IPS-20b (cell line): ENCODE measurements around the gene CDC42EP1.

Experiments
- H3K27ac ChIP-seq: one replicate; pipeline ENCODE4 v1.5.1; 2013; ENCODE audit warnings: low read length
- H3K27me3 ChIP-seq: 2 replicates; pipeline ENCODE4 v1.6.1; 2013; ENCODE audit warnings: mild to moderate bottlenecking, low read length, inconsistent platforms; ENCODE audit not compliant: insufficient read depth
- H3K36me3 ChIP-seq: 2 replicates; pipeline ENCODE4 v1.6.1; 2013; ENCODE audit warnings: low read depth, mild to moderate bottlenecking, inconsistent platforms, low read length, moderate library complexity; ENCODE audit not compliant: insufficient read depth
- H3K4me1 ChIP-seq: 2 replicates; pipeline ENCODE4 v1.6.1; 2013; ENCODE audit warnings: mild to moderate bottlenecking, control low read depth, inconsistent platforms, low read length, moderate library complexity; ENCODE audit not compliant: insufficient read depth
- H3K4me3 ChIP-seq: 2 replicates; pipeline ENCODE4 v1.5.1; 2013; ENCODE audit warnings: mild to moderate bottlenecking, low read length, inconsistent platforms
- H3K9ac ChIP-seq: 2 replicates; pipeline ENCODE4 v1.6.1; 2013; ENCODE audit warnings: low read depth, mild to moderate bottlenecking, inconsistent platforms, low read length, moderate library complexity
- H3K9me3 ChIP-seq: 2 replicates; pipeline ENCODE4 v1.6.1; 2013; ENCODE audit warnings: mild to moderate bottlenecking, low read depth, low read length, inconsistent platforms; ENCODE audit not compliant: insufficient read depth

Gene CDC42EP1

GRCh38 chr22:37552524-37553163, 7.6 kb upstream of the CDC42EP1 start:
- Histone ChIP-seq H3K9me3 (no peaks in the 10 kb centered on the region), H3K9ac (no peak overlapping the region; the same call in 1 of the 2 replicates), H3K36me3 (no peaks in the 10 kb centered on the region), H3K27ac (no peak overlapping the region), H3K4me3 (no peak overlapping the region), H3K27me3 (peaks cover 25% of the 10 kb centered on the region), H3K4me1 (peaks cover 18% of the 10 kb centered on the region)

GRCh38 chr22:37553725-37554124, 6.6 kb upstream of the CDC42EP1 start:
- Histone ChIP-seq H3K27me3 (peaks cover 33% of the 10 kb centered on the region), H3K9me3 (no peaks in the 10 kb centered on the region), H3K36me3 (no peaks in the 10 kb centered on the region), H3K27ac (no peak overlapping the region), H3K4me3 (no peak overlapping the region), H3K4me1 (peaks cover 18% of the 10 kb centered on the region), H3K9ac (no peak overlapping the region)

GRCh38 chr22:37555029-37555428, 5.3 kb upstream of the CDC42EP1 start:
- Histone ChIP-seq H3K9me3 (no peaks in the 10 kb centered on the region), H3K36me3 (no peaks in the 10 kb centered on the region), H3K27ac (no peak overlapping the region), H3K4me1 (peaks cover 23% of the 10 kb centered on the region), H3K9ac (no peak overlapping the region), H3K27me3 (peaks cover 44% of the 10 kb centered on the region), H3K4me3 (no peak overlapping the region)

- Histone ChIP-seq H3K36me3 (no peaks in the 10 kb centered on the region), H3K27ac (no peak overlapping the region), H3K27me3 (peaks cover 50% of the 10 kb centered on the region), H3K4me1 (peaks cover 23% of the 10 kb centered on the region), H3K9ac (no peak overlapping the region), H3K4me3 (peak overlapping the region; percentile 3; the same call in 1 of the 2 replicates), H3K9me3 (no peaks in the 10 kb centered on the region)
Measured at GRCh38 chr22:37556710-37557109, 3.6 kb upstream of the CDC42EP1 start.

GRCh38 chr22:37557321-37558001, 2.8 kb upstream of the CDC42EP1 start:
- H3K27me3 ChIP-seq: peaks cover 58% of the 10 kb centered on the region
- H3K27ac ChIP-seq: no peak overlapping the region
- no peak overlapping the region for H3K4me3 ChIP-seq
- H3K36me3 ChIP-seq: no peaks in the 10 kb centered on the region
- peaks cover 26% of the 10 kb centered on the region for H3K4me1 ChIP-seq
- no peaks in the 10 kb centered on the region for H3K9me3 ChIP-seq
- H3K9ac ChIP-seq: no peak overlapping the region

DNA sequence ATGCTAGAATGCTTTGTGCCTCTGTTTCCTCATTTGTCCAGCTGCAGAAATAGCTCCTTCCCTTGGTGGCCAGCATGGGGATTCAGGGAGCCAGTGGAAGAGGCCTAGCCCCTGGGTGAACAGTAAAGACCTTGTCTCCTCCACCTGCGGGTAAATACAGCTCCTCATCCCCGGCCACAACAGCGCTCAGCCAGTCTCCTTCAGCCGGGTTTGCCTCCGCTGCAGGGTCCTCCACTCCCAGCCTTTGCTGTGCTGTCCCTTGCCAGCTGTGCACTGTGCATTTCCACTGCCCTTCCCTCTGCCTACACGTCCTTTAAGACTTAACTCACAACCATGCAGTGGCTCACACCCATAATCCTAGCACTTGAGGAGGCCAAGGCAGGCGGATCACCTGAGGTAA, 1.5 kb upstream of the CDC42EP1 start:
- no peaks in the 10 kb centered on the region for H3K9me3 ChIP-seq
- H3K36me3 ChIP-seq: no peaks in the 10 kb centered on the region
- H3K27ac ChIP-seq: no peak overlapping the region
- H3K9ac ChIP-seq: no peak overlapping the region
- peaks cover 63% of the 10 kb centered on the region for H3K27me3 ChIP-seq
- H3K4me3 ChIP-seq: no peak overlapping the region
- peaks cover 30% of the 10 kb centered on the region for H3K4me1 ChIP-seq

GRCh38 chr22:37559521-37559900, 769 bp upstream of the CDC42EP1 start:
- H3K9ac ChIP-seq: peak overlapping the region; percentile 20; the same call in 1 of the 2 replicates
- peaks cover 63% of the 10 kb centered on the region for H3K27me3 ChIP-seq
- peaks cover 37% of the 10 kb centered on the region for H3K4me1 ChIP-seq
- no peaks in the 10 kb centered on the region for H3K36me3 ChIP-seq
- no peak overlapping the region for H3K27ac ChIP-seq
- peak overlapping the region; percentile 47; the same call in 1 of the 2 replicates for H3K4me3 ChIP-seq
- no peaks in the 10 kb centered on the region for H3K9me3 ChIP-seq

DNA sequence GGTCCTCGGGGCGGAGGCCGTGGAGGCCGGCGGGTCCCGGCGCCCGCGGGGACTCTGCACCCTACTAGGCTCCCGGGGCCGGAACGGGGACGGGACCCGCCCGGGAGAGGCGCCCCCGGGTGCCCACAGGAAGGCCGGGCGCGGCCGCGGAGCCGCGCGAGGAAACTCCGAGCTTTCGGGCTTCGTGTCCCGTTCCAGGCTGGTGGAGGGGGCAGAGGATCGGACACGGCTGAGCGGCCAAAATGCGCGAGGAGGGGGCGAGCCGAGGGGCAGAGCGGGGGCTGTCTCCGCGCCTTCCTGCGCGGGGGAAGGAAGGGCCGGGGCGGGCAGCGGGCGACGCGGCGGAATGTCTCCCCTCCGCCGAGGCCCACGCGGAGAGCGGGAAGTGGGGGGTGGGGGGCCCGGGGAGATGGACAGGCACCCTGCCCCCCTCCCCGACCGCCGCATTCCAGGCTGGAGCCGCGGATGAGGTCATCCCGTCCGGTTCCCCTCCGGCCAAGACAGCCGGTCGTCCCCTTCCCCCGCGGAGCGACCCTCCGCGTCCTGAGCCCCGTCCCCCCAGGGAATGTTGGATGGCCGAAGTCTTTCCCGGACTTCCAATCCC, 430 bp downstream of the CDC42EP1 start:
- Histone ChIP-seq H3K9me3 (no peaks in the 10 kb centered on the region), H3K27me3 (peaks cover 63% of the 10 kb centered on the region), H3K36me3 (no peaks in the 10 kb centered on the region), H3K27ac (no peak overlapping the region), H3K4me1 (peaks cover 37% of the 10 kb centered on the region), H3K4me3 (peak overlapping the region; percentile 65), H3K9ac (peak overlapping the region; percentile 46; the same call in 1 of the 2 replicates)

- H3K4me3 ChIP-seq: peak overlapping the region; percentile 65
- H3K9ac ChIP-seq: peak overlapping the region; percentile 66; the same call in 1 of the 2 replicates
- no peak overlapping the region for H3K27ac ChIP-seq
- H3K9me3 ChIP-seq: no peaks in the 10 kb centered on the region
- H3K4me1 ChIP-seq: peaks cover 33% of the 10 kb centered on the region
- no peaks in the 10 kb centered on the region for H3K36me3 ChIP-seq
- H3K27me3 ChIP-seq: peaks cover 58% of the 10 kb centered on the region
Measured at GRCh38 chr22:37561212-37562048, 1.1 kb downstream of the CDC42EP1 start.

DNA sequence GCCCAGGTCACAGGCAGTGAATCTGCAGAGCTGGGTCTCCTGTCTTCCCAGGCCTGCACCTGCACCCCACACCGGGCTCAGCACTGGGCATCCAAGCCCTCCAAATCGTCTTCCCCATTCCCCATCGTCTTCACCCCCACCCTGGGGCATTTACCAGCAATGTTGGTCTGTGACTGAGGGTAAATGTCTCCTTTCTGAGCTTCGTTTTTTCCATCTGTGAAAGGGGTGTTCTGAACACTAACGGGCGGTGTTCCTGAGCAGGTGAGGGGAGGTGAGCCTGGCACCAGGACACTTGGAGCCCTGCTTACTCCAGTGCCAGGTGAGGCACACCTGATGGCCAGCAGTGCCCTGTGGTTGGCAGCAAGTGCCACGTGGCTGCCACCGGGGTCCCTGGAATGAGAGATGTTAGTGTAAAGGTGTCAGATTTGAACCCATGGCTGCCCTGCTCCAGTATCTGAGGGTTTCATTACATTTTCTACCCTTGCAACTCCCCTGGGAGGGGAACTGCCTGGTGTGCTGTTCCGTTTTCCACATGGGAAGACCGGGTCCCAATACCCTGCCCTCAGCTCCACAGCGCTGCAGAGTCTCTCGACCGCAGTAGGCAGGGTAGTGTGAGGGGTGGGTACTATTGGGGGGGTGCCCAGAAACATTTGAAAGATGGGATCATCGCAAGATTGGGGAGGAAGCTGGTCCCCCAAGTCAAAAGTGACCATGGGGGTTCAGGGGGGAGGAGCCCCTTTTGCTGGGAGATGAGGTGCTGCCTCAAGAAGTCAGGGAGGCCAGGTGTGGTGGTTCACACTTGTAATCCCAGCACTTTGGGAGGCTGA, 2.0 kb downstream of the CDC42EP1 start:
- H3K4me1 ChIP-seq: peaks cover 26% of the 10 kb centered on the region
- H3K27ac ChIP-seq: no peak overlapping the region
- no peak overlapping the region for H3K4me3 ChIP-seq
- peak overlapping the region; percentile 66; the same call in 1 of the 2 replicates for H3K9ac ChIP-seq
- H3K36me3 ChIP-seq: no peaks in the 10 kb centered on the region
- H3K9me3 ChIP-seq: no peaks in the 10 kb centered on the region
- peaks cover 49% of the 10 kb centered on the region for H3K27me3 ChIP-seq
